Measurements from ENCODE around the gene ADAM33.

The ADAM33 gene

GRCh38 chr20:3705970-3706739 is 24.3 kb upstream of the ADAM33 start:
- no peaks in the 10 kb centered on the region for H3K4me1 ChIP-seq (ENCODE audit: insufficient read depth, low read length)
- H3K9ac ChIP-seq (ENCODE audit: low read depth, low read length): no peak overlapping the region
- no peak overlapping the region for H3K27ac ChIP-seq (ENCODE audit: low read length)
- H3K27me3 ChIP-seq (ENCODE audit: insufficient read depth, low read length): no peaks in the 10 kb centered on the region
- H3K36me3 ChIP-seq (ENCODE audit: insufficient read depth, low read depth, low read length): no peaks in the 10 kb centered on the region
- H3K4me3 ChIP-seq (ENCODE audit: low read length): no peak overlapping the region
- H3K9me3 ChIP-seq (ENCODE audit: insufficient read depth, low read depth, low read length): no peaks in the 10 kb centered on the region

- H3K27me3 ChIP-seq (ENCODE audit: insufficient read depth, low read length): no peaks in the 10 kb centered on the region
- H3K4me1 ChIP-seq (ENCODE audit: insufficient read depth, low read length): no peaks in the 10 kb centered on the region
- no peak overlapping the region for H3K4me3 ChIP-seq (ENCODE audit: low read length)
- H3K9me3 ChIP-seq (ENCODE audit: insufficient read depth, low read depth, low read length): no peaks in the 10 kb centered on the region
- no peak overlapping the region for H3K9ac ChIP-seq (ENCODE audit: low read depth, low read length)
- H3K36me3 ChIP-seq (ENCODE audit: insufficient read depth, low read depth, low read length): no peaks in the 10 kb centered on the region
- no peak overlapping the region for H3K27ac ChIP-seq (ENCODE audit: low read length)
Observed at GRCh38 chr20:3705491-3705969, 23.7 kb upstream of the ADAM33 start.

- no peaks in the 10 kb centered on the region for H3K27me3 ChIP-seq (ENCODE audit: insufficient read depth, low read length)
- H3K27ac ChIP-seq (ENCODE audit: low read length): no peak overlapping the region
- no peaks in the 10 kb centered on the region for H3K36me3 ChIP-seq (ENCODE audit: insufficient read depth, low read depth, low read length)
- H3K4me1 ChIP-seq (ENCODE audit: insufficient read depth, low read length): no peaks in the 10 kb centered on the region
- no peak overlapping the region for H3K9ac ChIP-seq (ENCODE audit: low read depth, low read length)
- H3K9me3 ChIP-seq (ENCODE audit: insufficient read depth, low read depth, low read length): no peaks in the 10 kb centered on the region
- H3K4me3 ChIP-seq (ENCODE audit: low read length): no peak overlapping the region
Observed at GRCh38 chr20:3704087-3704486, 22.3 kb upstream of the ADAM33 start.

GRCh38 chr20:3702611-3703391 is 21.0 kb upstream of the ADAM33 start:
- H3K4me1 ChIP-seq (ENCODE audit: insufficient read depth, low read length): no peaks in the 10 kb centered on the region
- no peak overlapping the region for H3K27ac ChIP-seq (ENCODE audit: low read length)
- H3K9ac ChIP-seq (ENCODE audit: low read depth, low read length): no peak overlapping the region
- no peaks in the 10 kb centered on the region for H3K27me3 ChIP-seq (ENCODE audit: insufficient read depth, low read length)
- H3K4me3 ChIP-seq (ENCODE audit: low read length): no peak overlapping the region
- no peaks in the 10 kb centered on the region for H3K36me3 ChIP-seq (ENCODE audit: insufficient read depth, low read depth, low read length)
- no peaks in the 10 kb centered on the region for H3K9me3 ChIP-seq (ENCODE audit: insufficient read depth, low read depth, low read length)

GRCh38 chr20:3701061-3701998 is 19.5 kb upstream of the ADAM33 start:
- Histone ChIP-seq H3K9ac (ENCODE audit: low read depth, low read length) (no peak overlapping the region), H3K27me3 (ENCODE audit: insufficient read depth, low read length) (no peaks in the 10 kb centered on the region), H3K27ac (ENCODE audit: low read length) (no peak overlapping the region), H3K36me3 (ENCODE audit: insufficient read depth, low read depth, low read length) (no peaks in the 10 kb centered on the region), H3K9me3 (ENCODE audit: insufficient read depth, low read depth, low read length) (no peaks in the 10 kb centered on the region), H3K4me1 (ENCODE audit: insufficient read depth, low read length) (no peaks in the 10 kb centered on the region), H3K4me3 (ENCODE audit: low read length) (no peak overlapping the region)

- Histone ChIP-seq H3K4me1 (ENCODE audit: insufficient read depth, low read length) (no peaks in the 10 kb centered on the region), H3K9me3 (ENCODE audit: insufficient read depth, low read depth, low read length) (no peaks in the 10 kb centered on the region), H3K36me3 (ENCODE audit: insufficient read depth, low read depth, low read length) (no peaks in the 10 kb centered on the region), H3K9ac (ENCODE audit: low read depth, low read length) (no peak overlapping the region), H3K4me3 (ENCODE audit: low read length) (no peak overlapping the region), H3K27me3 (ENCODE audit: insufficient read depth, low read length) (no peaks in the 10 kb centered on the region), H3K27ac (ENCODE audit: low read length) (no peak overlapping the region)
Observed at GRCh38 chr20:3699037-3699436, 17.2 kb upstream of the ADAM33 start.

- H3K27me3 ChIP-seq (ENCODE audit: insufficient read depth, low read length): no peaks in the 10 kb centered on the region
- no peak overlapping the region for H3K27ac ChIP-seq (ENCODE audit: low read length)
Observed at GRCh38 chr20:3698591-3699001, 16.8 kb upstream of the ADAM33 start.

GRCh38 chr20:3697588-3698305 is 15.9 kb upstream of the ADAM33 start:
- Histone ChIP-seq H3K27ac (ENCODE audit: low read length) (no peak overlapping the region), H3K4me3 (ENCODE audit: low read length) (no peak overlapping the region), H3K36me3 (ENCODE audit: insufficient read depth, low read depth, low read length) (no peaks in the 10 kb centered on the region), H3K9me3 (ENCODE audit: insufficient read depth, low read depth, low read length) (no peaks in the 10 kb centered on the region), H3K27me3 (ENCODE audit: insufficient read depth, low read length) (no peaks in the 10 kb centered on the region), H3K4me1 (ENCODE audit: insufficient read depth, low read length) (no peaks in the 10 kb centered on the region), H3K9ac (ENCODE audit: low read depth, low read length) (no peak overlapping the region)

More at GRCh38 chr20:3698591-3699001, 16.8 kb upstream of the ADAM33 start:
- H3K9ac ChIP-seq (ENCODE audit: low read depth, low read length): no peak overlapping the region
- H3K4me3 ChIP-seq (ENCODE audit: low read length): no peak overlapping the region
- no peaks in the 10 kb centered on the region for H3K36me3 ChIP-seq (ENCODE audit: insufficient read depth, low read depth, low read length)
- H3K4me1 ChIP-seq (ENCODE audit: insufficient read depth, low read length): no peaks in the 10 kb centered on the region
- H3K9me3 ChIP-seq (ENCODE audit: insufficient read depth, low read depth, low read length): no peaks in the 10 kb centered on the region

- Histone ChIP-seq H3K36me3 (ENCODE audit: insufficient read depth, low read depth, low read length) (no peaks in the 10 kb centered on the region), H3K4me1 (ENCODE audit: insufficient read depth, low read length) (no peaks in the 10 kb centered on the region), H3K27ac (ENCODE audit: low read length) (no peak overlapping the region), H3K9ac (ENCODE audit: low read depth, low read length) (no peak overlapping the region), H3K9me3 (ENCODE audit: insufficient read depth, low read depth, low read length) (no peaks in the 10 kb centered on the region), H3K27me3 (ENCODE audit: insufficient read depth, low read length) (no peaks in the 10 kb centered on the region), H3K4me3 (ENCODE audit: low read length) (no peak overlapping the region)
Observed at GRCh38 chr20:3696745-3697587, 15.2 kb upstream of the ADAM33 start.

- Histone ChIP-seq H3K9me3 (ENCODE audit: insufficient read depth, low read depth, low read length) (no peaks in the 10 kb centered on the region), H3K27me3 (ENCODE audit: insufficient read depth, low read length) (no peaks in the 10 kb centered on the region), H3K9ac (ENCODE audit: low read depth, low read length) (no peak overlapping the region), H3K4me1 (ENCODE audit: insufficient read depth, low read length) (no peaks in the 10 kb centered on the region), H3K36me3 (ENCODE audit: insufficient read depth, low read depth, low read length) (no peaks in the 10 kb centered on the region), H3K4me3 (ENCODE audit: low read length) (no peak overlapping the region), H3K27ac (ENCODE audit: low read length) (no peak overlapping the region)
Observed at GRCh38 chr20:3696200-3696599, 14.4 kb upstream of the ADAM33 start.

Data from iPS-20b (cell line).